Esophagus (tissue), 2 donors: ENCODE results near the gene NOTUM. TPM values are rescaled to one million over a fixed set of nuclear protein-coding genes. Genes with fewer than 3 reads are reported as not detected.
"Not testable (repeated sequence)": the region's sequence is repeated elsewhere in the genome, so short reads cannot be mapped to it uniquely, and the experiment has no call there.

ENCODE experiments used
- H3K27ac ChIP-seq, 2 donors: one replicate each; pipeline ENCODE4 v1.5.1; 2013; ENCODE audit warnings: low read depth in 2 of 2, mild to moderate bottlenecking in 2 of 2, inconsistent platforms in 1 of 2, low read length in 1 of 2, moderate library complexity in 1 of 2
- H3K27me3 ChIP-seq, 2 donors: one replicate each; pipeline ENCODE4 v1.6.1; 2013; ENCODE audit warnings: low read length in 2 of 2, control low read depth in 1 of 2, mild to moderate bottlenecking in 1 of 2; ENCODE audit not compliant: insufficient read depth in 2 of 2, control insufficient read depth in 1 of 2
- H3K36me3 ChIP-seq, 2 donors: one replicate each; pipeline ENCODE4 v1.6.1; 2013; ENCODE audit warnings: low read length in 1 of 2; ENCODE audit not compliant: control insufficient read depth in 2 of 2, insufficient read depth in 2 of 2
- H3K4me1 ChIP-seq, 2 donors: one replicate each; pipeline ENCODE4 v1.6.1; 2013; ENCODE audit warnings: low read length in 1 of 2; ENCODE audit not compliant: control insufficient read depth in 2 of 2, insufficient read depth in 2 of 2
- H3K4me3 ChIP-seq, 2 donors: one replicate each; pipeline ENCODE4 v1.5.1; 2013; ENCODE audit warnings: low read length in 2 of 2, mild to moderate bottlenecking in 2 of 2, low read depth in 1 of 2, moderate library complexity in 1 of 2
- H3K9me3 ChIP-seq, 2 donors: one replicate each; pipeline ENCODE4 v1.6.1; 2013; ENCODE audit warnings: mild to moderate bottlenecking in 2 of 2, low read depth in 1 of 2, low read length in 1 of 2, moderate library complexity in 1 of 2; ENCODE audit not compliant: control insufficient read depth in 2 of 2, insufficient read depth in 1 of 2
- WGBS, 2 donors: extraction: QIAGEN DNeasy Blood & Tissue Kit; methylation state at CpG; one replicate each; pipeline ENCODE4 v1.1.7; 2013; 5-methylcytosine and 5-hydroxymethylcytosine counted together
- polyA plus RNA-seq, 2 donors: library from polyadenylated mRNA; stranded (reverse); fragments of 200-250 nt; gene quantifications; one replicate each; pipeline ENCODE4 v1.2.3, GENCODE V29; 2013
- donor health status: healthy with polysubstance abuse.
- donor health status: Bipolar disorder and iron deficiency.

NOTUM gene
- polyA plus RNA-seq, 2 donors, result 0.07 to 0.08 TPM

DNA sequence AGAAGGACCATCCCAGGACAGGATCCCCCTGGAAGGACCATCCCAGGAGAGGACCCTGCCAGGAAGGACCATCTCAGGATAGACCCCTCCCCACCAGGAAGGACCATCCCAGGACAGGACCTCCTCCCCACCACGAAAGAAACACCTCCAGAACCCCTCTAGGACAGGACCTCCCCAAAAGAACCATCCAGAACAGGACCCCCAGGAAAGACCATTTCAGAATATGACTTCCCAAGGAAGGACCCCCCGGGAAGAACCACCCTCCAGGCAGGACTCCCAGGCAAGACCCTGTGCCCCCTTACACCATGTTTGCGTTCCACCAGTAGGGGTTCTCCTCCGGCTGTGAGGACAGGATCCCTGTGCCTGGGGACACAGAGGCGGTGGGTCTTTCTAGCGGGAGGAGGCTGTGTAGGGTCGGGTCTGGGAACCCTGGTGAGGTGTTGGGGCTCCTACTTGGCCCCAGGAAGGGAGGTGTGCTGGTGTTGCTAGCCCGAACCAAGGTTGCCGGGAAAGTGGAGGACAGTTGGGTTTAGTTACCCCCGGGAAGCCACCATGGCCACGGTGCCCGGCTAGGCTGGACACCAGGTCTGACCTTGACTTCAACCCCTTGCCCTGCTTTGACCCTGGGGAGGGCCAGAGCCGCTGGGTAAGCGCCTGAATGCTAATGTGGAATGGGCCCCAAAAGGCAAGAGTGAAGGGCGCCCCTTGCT is 2.2 kb downstream of the NOTUM start:
- H3K36me3 ChIP-seq, result no peaks in the 10 kb centered on the region
- peaks cover 0 to 7% of the 10 kb centered on the region in 2 donors for H3K4me1 ChIP-seq
- no peak overlapping the region for H3K27ac ChIP-seq
- no peak overlapping the region for H3K4me3 ChIP-seq
- peaks cover 0 to 11% of the 10 kb centered on the region in 2 donors for H3K27me3 ChIP-seq
- 55 to 61% methylated on average over 15 of the region's 15 CpGs for WGBS, 2 donors
- no peaks in the 10 kb centered on the region for H3K9me3 ChIP-seq

DNA sequence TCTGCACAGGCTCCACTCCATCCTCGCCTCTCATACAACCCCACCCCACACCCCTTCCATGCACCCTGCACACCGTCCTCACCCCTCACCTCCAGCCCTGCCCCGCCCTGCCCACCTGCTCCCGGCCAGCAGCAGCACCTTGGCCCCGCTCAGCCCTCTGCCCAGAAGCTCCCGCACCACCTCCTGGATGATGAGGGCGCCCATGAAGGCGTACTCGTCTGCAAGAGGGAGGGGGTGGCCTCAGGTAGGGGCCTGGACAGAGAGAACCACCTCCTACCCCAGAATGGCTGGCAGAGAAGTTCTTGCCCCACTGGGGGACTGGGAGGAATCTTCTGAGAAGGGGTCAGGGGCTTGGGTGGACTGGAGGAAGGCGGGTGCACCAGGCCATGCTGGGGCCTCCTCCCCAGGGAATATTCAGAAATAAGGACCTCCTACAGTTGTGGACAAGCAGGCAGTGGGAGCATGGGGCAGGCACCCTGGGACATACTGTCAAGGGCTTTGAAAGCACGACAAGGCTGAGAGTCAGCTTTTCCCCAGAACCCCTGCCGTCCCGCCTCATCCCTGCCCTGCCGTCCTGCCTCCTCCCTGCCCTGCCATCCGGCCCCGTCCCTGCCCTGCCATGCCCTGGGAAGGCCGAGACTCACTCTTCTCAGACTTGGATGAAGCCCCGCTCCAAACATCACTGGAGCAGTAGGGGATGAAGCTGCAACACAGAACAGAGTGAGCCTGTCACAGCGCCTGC is 3.1 kb downstream of the NOTUM start:
- Histone ChIP-seq H3K4me3 (no peak overlapping the region), H3K9me3 (no peaks in the 10 kb centered on the region), H3K27me3 (peaks cover 0 to 11% of the 10 kb centered on the region in 2 donors), H3K27ac (no peak overlapping the region), H3K4me1 (peaks cover 0 to 7% of the 10 kb centered on the region in 2 donors), H3K36me3 (no peaks in the 10 kb centered on the region)
- whole genome bisulfite sequencing, 2 donors, result 84 to 85% methylated on average over 19 of the region's 19 CpGs

DNA sequence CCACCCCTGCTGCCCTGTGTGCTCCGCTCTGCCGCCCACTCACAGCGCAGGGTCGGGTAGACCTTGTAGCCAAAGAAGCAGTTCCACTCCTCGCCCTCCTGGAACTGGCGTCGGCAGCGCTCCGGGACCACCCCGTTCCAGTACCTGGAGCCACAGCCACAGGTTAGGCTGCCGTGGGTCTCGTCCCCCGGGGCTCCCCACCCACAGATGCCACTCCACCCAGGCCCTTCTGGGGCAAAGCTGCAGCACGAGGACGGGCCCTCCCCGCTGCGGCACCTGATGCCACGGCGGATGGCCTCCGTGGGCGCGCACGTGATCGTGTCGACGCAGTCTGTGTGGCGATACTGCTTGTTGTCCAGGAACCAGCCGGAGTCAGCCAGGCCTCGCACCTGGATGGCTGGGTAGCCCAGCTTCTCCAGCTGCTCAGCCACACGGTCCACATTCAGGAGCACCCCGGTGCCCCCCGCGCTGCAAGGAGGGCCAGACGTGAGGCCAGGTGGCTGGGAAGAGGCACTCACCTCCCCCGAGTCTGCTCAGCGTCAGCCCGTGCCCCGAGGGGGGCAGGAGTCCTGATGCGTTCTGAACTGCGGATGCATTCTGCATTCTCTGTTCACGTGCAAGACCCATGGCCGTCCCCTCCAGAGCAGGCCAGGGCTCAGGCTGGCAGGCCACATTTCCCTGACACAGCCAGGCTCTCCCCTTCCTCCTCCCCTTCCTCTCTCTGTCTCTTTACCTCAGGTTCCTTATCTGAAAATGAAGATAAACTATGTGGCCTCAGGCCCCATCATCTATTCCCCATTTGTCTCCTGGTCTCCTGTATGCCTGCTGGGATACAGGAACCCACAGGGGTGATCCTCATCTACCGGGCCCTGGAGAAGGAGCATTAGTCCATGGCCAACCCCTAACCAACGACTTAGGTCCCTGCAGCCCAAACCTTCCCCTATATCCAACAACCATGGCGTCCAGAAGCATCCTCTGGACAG is 4.1 kb downstream of the NOTUM start:
- WGBS, 2 donors, result 84 to 87% methylated on average over 45 of the region's 45 CpGs
- Histone ChIP-seq H3K4me3 (no peak overlapping the region), H3K27ac (no peak overlapping the region), H3K9me3 (no peaks in the 10 kb centered on the region), H3K27me3 (peaks cover 0 to 11% of the 10 kb centered on the region in 2 donors), H3K36me3 (no peaks in the 10 kb centered on the region), H3K4me1 (peaks cover 0 to 7% of the 10 kb centered on the region in 2 donors)

DNA sequence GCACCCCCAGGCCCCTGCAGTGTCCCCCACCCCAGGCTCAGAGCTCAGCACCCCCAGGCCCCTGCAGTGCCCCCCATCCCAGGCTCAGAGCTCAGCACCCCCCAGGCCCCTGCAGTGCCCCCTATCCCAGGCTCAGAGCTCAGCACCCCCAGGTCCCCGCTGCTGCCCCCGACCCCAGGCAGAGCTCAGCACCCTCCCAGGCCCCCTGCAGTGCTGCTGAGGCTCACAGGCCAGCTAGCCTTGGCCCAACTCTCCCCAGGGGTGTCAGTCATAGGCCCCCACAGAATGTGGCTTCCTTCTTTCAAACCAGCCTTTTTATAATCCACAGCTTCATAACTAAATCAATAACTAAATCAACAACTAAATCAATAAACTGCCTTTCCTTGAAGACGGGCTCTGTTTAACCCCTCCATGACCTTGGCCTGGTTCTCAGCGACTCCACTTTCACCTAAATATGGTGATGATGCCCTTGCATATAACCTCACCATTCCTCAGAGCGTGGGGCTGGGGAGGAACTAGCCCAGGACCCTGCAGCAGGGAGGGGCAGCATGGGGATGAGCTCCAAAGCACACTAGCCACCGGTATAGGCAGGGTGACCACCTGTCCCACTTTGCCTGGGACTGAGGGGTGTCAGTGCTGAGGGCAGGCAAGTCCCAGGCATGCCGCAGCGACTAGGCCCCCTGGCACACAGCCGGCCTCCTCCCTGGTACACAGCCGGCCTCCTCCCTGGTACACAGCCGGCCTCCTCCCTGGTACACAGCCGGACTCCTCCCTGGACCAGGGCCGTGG is 5.0 kb downstream of the NOTUM start:
- H3K27ac ChIP-seq, result no peak overlapping the region
- H3K27me3 ChIP-seq, result peaks cover 0 to 8% of the 10 kb centered on the region in 2 donors
- no peaks in the 10 kb centered on the region for H3K36me3 ChIP-seq
- peaks cover 0 to 7% of the 10 kb centered on the region in 2 donors for H3K4me1 ChIP-seq
- H3K9me3 ChIP-seq, result no peaks in the 10 kb centered on the region
- WGBS, 2 donors, result 78 to 86% methylated on average over 13 of the region's 13 CpGs
- no peak overlapping the region for H3K4me3 ChIP-seq

DNA sequence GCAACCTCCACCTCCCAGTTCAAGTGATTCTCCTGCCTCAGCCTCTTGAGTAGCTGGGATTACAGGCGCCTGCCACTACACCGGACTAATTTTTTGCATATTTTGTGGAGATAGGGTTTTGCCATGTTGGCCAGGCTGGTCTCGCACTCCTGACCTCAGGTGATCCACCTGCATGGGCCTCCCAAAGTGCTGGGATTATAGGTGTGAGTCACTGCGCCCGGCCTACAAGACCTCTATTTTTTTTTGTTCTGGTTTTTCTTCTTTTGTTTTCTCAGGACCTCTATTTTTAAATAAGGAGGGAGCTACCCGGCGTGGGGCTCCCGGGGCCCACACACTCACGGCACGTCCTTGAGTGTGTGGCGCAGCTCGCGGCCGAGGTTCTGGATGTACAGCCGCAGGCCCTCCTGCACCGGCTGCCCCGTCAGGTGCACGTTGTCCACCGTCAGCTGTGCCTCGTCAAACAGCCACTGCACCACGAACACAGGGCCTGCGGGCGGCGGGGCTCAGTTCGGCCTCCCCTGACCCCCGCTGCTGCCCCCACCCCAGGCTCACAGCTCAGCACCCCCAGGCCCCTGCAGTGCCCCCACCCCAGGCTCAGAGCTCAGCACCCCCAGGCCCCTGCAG is 5.8 kb downstream of the NOTUM start:
- peaks cover 0 to 3% of the 10 kb centered on the region in 2 donors for H3K27me3 ChIP-seq
- WGBS, 2 donors, result 84 to 85% methylated on average over 26 of the region's 26 CpGs

DNA sequence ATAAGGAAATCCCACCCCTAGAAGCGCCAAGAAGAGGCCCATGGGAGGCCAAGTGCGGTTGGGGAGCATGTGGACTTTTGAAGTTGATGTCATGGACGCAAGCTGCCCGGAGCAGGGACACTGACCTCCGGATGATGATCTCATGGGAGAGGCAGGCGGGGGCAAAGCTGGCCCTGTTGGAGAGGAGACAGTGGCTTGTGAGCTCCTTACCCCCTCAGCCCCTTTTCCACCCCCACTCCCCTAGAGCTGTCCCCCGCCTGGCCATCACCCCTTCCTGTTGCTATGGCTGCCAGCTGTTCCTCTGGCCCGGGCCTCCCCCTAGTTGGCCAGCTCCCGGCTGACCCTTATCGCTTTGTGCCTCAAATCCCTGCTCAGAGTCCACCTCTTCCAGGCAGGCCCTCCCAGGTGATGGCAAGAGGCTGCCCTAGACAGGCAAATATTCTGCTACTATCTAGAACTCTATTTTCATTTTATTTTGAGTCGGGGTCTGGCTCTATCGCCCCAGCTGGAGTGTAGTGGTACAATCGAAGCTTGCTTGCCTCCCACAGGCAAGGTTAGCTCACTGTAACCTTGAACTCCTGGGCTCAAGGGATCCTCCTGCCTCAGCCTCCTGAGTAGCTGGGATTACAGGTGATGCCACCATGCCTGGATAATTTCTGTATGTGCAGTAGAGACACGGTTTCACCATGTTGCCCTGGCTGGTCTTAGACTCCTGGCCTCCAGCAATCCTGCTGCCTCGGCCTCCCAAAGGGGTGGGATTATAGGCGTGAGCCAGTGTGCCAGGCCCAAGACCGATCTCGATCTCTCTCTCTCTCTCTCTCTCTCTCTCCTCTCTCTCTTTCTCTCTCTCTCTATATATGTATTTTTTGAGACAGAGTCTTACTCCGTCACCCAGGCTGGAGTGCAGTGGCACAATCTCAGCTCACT is 6.6 kb downstream of the NOTUM start:
- Histone ChIP-seq H3K4me3 (no peak overlapping the region), H3K36me3 (no peaks in the 10 kb centered on the region), H3K27ac (no peak overlapping the region), H3K27me3 (no peaks in the 10 kb centered on the region), H3K9me3 (no peaks in the 10 kb centered on the region), H3K4me1 (no peaks in the 10 kb centered on the region)
- WGBS, 2 donors, result 82 to 86% methylated on average over 19 of the region's 19 CpGs

More for the DNA sequence above, 5.8 kb downstream of the NOTUM start:
- H3K4me1 ChIP-seq, result peaks cover 0 to 3% of the 10 kb centered on the region in 2 donors
- H3K36me3 ChIP-seq, result no peaks in the 10 kb centered on the region
- H3K27ac ChIP-seq, result no peak overlapping the region
- H3K4me3 ChIP-seq, result no peak overlapping the region
- no peaks in the 10 kb centered on the region for H3K9me3 ChIP-seq

DNA sequence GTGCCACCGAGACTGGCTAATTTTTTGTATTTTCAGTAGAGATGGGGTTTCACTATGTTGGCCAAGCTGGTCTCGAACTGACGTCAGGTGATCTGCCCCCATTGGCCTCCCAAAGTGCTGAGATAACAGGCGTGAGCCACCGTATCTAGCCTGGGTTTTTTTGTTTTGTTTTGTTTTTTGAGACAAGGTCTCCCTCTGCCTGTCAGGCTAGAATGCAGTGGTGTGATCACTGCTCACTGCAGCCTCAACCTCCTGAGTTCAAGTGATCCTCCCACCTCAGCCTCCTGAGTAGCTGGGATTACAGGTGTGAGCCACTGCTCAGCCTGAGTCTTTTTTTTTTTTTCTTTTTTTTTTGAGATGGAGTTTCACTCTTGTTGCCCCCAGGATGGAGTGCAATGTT is 7.5 kb downstream of the NOTUM start:
- H3K27me3 ChIP-seq, H3K27ac ChIP-seq, H3K4me3 ChIP-seq, H3K4me1 ChIP-seq, H3K36me3 ChIP-seq, H3K9me3 ChIP-seq: not testable (repeated sequence)
- 77 to 82% methylated on average over 5 of the region's 5 CpGs for WGBS, 2 donors

DNA sequence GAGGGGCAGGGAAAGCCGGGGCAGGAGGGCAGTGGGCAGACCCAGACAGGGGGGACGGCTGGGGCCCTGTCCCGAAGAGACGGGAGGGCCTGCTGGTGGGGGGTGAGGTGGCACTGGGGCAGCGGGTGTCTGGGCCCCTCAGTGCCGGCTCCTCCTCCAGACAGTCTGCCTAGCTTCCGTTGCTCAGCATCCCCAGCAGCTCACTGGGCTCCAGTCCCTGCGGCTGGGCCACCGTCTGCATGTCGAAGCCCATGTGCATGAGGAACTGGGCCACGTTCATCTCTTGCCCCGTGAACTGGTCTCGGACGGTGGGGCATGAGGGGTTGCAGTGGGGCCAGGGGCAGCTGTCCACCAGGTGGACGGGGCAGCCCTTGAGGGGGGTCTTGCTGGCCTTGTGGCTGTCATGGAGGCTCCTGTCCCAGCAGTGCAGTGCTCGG is 8.2 kb downstream of the NOTUM start:
- WGBS, 2 donors, result 71% methylated on average over 15 to 16 of the region's 16 CpGs
- Histone ChIP-seq H3K36me3 (no peaks in the 10 kb centered on the region), H3K4me3 (no peak overlapping the region), H3K4me1 (no peaks in the 10 kb centered on the region), H3K27ac (no peak overlapping the region), H3K9me3 (no peaks in the 10 kb centered on the region), H3K27me3 (no peaks in the 10 kb centered on the region)
